Stimulated activated CD8-positive, alpha-beta memory T cell treated with anti-CD3 and anti-CD28 coated beads, Interleukin-12 subunit alpha, Interleukin-12 subunit beta, amount 100 ng/mL, for 24 hours (primary cell): Measurements from ENCODE around the gene GRM8.
"Not testable (repeated sequence)": the region's sequence is repeated elsewhere in the genome, so short reads cannot be mapped to it uniquely, and the experiment has no call there.

Source experiments
- DNase-seq: peaks from one replicate; pipeline ENCODE4 v3.0.0-alpha.2; 2020; ENCODE audit errors: extremely low read depth

Gene GRM8

GRCh38 chr7:126924477-126924876 is 328.3 kb downstream of the GRM8 start:
- DNase-seq = no peak

GRCh38 chr7:126911627-126912026 is 341.1 kb downstream of the GRM8 start:
- not testable (repeated sequence) for DNase-seq

GRCh38 chr7:126908564-126908963 is 344.2 kb downstream of the GRM8 start:
- not testable (repeated sequence) for DNase-seq

- DNase-seq = not testable (repeated sequence)
These were observed 345.1 kb downstream of the GRM8 start for GRCh38 chr7:126907657-126908056.

DNA sequence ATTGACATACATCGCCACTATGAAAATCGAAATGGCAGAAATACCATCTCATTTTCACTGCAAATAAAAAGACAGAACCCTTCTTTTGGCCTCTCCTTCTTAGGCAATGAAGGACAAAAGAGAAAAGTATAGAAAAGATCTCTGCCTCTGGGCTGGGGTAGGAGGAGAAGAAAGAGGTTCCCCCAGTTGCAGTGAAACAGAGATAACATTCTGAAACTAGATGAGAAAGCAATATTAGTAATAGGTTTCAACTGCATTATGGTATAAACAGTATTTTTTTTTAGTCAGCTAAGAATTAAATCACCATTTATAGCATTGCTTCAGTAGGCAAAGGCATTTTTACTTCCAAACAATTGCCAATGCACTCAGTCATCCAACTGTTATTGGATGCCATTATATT is 347.5 kb downstream of the GRM8 start:
- not testable (repeated sequence) for DNase-seq

DNA sequence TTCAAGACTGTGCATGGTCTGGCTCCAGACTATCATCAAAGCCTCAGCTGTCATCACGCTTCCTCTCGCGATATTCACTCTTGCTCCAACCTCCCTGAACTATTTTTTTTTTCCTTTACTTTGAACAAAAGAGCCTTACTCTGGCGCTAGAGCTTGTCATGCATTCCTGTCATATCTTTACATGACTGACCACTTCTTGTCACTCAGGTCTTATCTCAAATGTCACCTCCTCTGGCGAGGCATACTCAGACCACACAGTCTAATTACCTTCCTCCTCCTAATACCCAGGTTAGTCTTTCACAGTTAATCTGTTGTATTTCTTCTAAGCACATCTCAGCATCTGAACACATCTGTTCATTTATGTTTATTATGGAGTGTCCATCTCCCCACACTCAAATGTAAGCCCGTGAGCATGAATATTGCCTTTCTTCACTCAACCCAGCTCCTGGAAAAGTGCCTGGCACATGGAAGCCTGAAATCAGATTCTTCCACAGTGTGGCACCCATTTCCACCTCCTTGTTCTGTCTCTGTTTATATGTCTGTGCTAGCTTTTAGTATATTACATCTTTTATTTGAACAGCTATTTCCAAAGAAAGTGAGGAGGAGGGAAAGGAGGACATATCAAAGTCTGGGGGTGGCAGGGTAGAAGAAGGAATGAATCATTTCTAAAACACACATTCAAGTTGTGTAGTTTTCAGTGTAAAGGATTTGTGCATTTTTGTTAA is 351.5 kb downstream of the GRM8 start:
- DNase-seq = not testable (repeated sequence)

GRCh38 chr7:126887980-126888379 is 364.8 kb downstream of the GRM8 start:
- not testable (repeated sequence) for DNase-seq

DNA sequence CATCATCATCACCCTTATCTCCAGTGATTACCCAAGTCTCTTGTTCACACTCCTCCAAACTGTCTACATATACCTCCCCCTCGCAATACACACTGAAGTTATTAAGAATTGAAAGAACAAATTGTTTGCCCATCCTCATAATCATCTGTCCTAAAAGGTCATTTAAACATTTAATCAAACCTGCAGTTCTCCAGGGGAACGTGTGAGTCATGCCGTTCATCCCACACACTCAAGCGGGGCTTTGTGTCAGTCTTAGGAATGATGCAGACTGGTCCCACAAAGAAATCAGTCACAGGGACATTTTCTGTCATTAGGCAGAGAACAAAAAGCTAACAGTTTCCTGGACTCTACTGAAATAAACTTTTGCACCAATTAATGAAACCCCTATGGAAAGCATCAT is 365.2 kb downstream of the GRM8 start:
- not testable (repeated sequence) for DNase-seq

DNA sequence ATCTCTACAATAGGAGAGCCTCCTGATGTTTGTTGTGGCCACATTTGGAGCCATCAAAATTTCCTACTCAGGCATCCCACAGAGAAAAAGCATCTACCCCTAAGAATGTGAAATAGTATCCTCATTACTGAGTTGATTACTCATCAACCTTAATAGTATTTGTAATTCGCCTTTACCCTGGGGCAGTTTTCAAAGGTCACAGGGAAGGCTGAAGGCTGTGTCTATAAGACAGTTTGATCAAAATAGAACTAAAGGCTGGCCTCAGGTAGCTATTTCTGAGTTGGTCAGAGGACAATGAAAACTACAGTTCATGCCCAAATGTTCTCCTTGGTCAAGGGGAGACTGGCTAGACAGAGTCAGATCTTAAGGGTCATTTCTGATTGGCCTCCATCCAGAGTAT is 370.0 kb downstream of the GRM8 start:
- not testable (repeated sequence) for DNase-seq

DNA sequence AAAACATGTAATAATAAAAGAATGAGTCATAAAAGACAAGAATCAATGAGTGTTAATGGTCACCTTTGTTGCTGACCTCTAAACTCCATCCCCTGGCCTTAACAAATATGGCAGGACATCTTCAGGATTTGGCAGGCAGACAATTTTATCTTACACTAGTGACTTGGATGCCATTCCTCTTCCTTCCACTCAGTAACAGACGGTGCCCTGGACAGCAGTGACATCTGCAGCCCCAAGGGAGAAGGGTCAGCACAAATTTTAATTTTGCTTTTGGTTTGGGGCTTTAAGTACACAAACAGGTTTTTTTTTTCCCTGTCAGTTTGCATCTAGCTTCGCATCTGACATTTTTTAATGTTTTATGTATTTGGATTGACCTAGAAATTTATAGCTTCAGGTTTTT is 370.8 kb downstream of the GRM8 start:
- DNase-seq = not testable (repeated sequence)

DNA sequence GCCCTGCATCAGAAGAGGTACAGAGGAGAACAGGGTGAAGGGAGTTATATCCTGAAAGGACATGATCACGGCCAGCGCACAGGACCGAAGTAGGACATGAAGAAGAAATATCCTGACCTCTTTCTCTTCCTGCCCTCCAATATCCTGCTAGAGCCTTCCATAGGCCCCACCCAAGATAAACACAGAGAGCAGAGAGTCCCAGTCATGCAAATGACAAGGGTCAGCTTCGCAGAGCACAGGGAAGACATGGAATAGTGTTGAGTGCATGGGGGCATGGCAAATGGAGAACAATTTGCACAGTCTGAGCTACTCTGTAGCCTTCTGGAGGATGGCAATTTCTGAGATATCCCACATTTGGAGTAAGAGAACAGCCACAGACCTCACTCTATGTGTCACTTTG is 371.4 kb downstream of the GRM8 start:
- no peak for DNase-seq

- not testable (repeated sequence) for DNase-seq
These were observed 376.2 kb downstream of the GRM8 start for GRCh38 chr7:126876536-126876935.

DNA sequence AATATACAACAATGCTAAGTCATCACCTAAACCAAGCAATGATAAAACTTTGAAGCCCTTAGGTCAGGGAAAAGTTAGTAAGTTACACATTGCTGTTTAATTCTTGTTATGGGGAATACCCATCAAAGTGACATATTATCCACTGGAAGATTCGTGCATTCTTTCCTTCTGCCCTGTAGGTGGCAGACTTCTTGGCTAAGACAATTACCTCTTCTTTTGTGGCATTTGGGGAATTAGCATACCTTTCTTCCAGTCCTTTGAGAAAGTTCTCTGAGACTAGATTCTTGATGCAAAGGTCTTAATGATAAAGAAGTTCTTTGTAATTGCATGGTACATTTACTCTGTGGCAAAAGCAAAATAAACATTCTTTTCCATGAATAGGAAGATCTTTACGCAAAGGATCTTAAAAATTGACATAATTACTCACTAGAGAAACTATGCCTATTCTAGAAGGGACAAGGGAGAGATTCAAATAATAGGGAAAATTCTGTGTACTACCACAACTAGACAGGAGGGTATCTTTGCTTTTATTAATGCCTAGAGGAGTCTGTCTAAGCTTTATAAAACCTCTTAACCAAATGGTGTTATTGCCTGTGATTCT is 395.9 kb downstream of the GRM8 start:
- no peak for DNase-seq

DNA sequence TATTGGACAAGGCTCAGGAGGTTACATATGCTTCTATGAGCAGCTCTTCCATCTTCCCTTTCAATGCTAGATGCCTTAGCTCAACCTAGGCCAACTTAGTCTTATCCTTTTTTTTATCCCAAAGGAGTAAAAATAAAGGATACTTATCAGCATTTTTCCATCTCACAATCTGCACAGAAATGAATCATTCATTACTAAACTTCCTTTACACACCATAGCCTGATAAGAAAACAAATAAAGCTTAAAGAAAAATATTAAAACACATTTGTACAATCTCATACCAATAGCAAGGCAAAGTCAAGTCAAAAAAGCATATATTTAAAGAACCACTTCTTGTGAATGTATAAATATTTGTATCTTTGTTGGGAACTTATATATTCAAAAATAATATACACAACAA is 407.4 kb downstream of the GRM8 start:
- DNase-seq = no peak

DNA sequence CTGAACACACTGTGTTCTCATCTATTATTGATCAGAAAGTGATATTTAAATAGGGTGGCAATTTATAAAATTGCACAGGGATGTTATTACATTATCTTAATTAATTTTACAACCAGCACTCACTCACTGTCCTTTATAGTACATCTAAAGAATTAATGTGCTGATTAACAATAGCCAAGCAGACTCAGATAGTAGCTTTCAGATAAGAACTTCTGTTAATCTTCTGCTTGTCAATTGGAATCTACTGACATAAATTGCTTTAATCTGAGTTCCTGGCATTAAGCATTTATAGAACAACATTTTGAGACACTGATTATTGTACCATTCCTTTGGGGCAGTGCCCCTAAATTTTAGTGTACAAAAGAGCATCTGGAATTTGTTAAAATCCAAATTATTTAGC is 408.9 kb downstream of the GRM8 start:
- no peak for DNase-seq

DNA sequence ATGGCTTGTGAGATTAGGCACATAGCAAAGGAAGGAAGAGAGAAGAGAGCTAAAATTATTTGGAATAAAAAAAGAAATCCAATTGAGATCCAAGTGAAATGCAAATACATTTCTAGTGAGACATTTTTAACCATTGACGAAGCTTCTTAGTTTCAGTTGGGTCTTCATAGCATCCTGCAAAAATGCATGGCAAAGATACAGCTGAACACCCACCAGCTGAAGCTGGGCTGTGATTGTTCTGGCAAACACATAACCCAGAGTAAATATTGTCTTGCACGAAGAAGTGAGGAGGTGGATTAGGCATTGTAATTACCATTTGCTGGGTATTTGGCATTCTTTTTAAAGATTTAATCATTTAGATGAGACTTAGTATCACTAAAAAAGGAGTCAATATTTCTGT is 409.4 kb downstream of the GRM8 start:
- no peak for DNase-seq

- DNase-seq = no peak
These were observed 410.3 kb downstream of the GRM8 start for GRCh38 chr7:126842451-126842850.

- DNase-seq = no peak
These were observed 411.9 kb downstream of the GRM8 start for GRCh38 chr7:126840869-126841268.

- DNase-seq = no peak
These were observed 413.1 kb downstream of the GRM8 start for GRCh38 chr7:126839624-126840023.

- no peak for DNase-seq
These were observed 414.5 kb downstream of the GRM8 start for GRCh38 chr7:126838194-126838593.

GRCh38 chr7:126831241-126831640 is 421.5 kb downstream of the GRM8 start:
- not testable (repeated sequence) for DNase-seq

DNA sequence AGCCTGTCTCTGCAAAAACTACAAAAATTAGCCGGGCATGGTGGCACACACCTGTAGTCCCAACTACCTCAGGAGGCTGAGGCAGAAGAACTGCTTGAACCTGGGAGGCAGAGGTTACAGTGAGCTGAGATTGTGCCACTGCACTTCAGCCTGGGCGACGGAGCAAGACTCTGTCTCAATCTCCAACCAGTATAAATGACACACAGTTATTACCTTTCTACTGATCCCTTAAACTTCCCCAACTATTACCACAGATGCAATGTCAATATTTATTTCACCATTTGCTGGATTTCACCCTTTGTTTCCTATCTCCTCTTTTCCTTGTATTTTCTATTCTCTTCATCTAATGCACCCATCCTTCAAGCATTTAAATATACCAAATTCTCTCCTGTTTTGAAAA is 431.8 kb downstream of the GRM8 start:
- DNase-seq = no peak

DNA sequence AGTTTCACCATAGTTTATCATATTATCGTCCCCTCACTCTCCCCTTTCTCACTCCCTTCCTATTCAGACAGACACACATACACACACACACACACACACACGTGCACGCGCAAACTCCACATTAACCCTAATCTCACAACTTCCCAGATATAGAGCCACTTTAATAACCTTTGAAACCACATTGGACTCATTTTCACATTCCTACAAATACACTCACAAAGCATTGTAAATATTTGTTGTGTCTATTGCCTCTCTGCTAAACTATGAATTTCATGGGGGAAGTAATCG is 433.6 kb downstream of the GRM8 start:
- DNase-seq = no peak
